H1 (cell line): ENCODE measurements around the gene GRIP1. TPM values are rescaled to one million over a fixed set of nuclear protein-coding genes. Genes with fewer than 3 reads are reported as not detected.

ENCODE experiments used
- BCL11A ChIP-seq, 2 experiments: IDR thresholded peaks; one replicate each; pipeline ENCODE4 v1.6.1; 2011; ENCODE audit warnings: low read depth in 2 of 2, low read length in 2 of 2, mild to moderate bottlenecking in 2 of 2
- polyA plus RNA-seq, 7 experiments: library from polyadenylated mRNA; depleted of rRNA in 3 of 7; stranded (reverse) in 5 of 7; unstranded in 2 of 7; fragments of >200 nt in 5 of 7; fragments of 200-250 nt in 2 of 7; gene quantifications; 1 replicate in 5 of 7; 2 replicates in 1 of 7; 4 replicates in 1 of 7; pipeline versions ENCODE4 v1.2.1 to v1.2.3, GENCODE V29; 2011 to 2013; ENCODE audit warnings: missing spikeins in 2 of 7, mixed read lengths in 2 of 7
- total RNA-seq: library from RNA; stranded (reverse); fragmentation: NEBNext Ultra II Directional; extraction: Animal tissue kit (Norgen Biotek cat#: 25700); gene quantifications from 2 replicates; pipeline ENCODE4 v1.2.1, GENCODE V29; 2021
- TF ChIP-seq, protein P1 (sequence below), 3 experiments: IDR thresholded peaks; 1 replicate in 2 of 3; 2 replicates in 1 of 3; pipeline versions ENCODE4 v1.5.1 to v1.6.1; 2011; ENCODE audit warnings: low read length in 3 of 3, mild to moderate bottlenecking in 3 of 3, inconsistent platforms in 2 of 3, low read depth in 1 of 3, moderate library complexity in 1 of 3; ENCODE audit not compliant: insufficient read depth in 1 of 3; ENCODE audit errors: control extremely low read depth in 1 of 3

The GRIP1 gene
- total and polyA plus RNA-seq, 2 of the 8 experiments (the other 6 are each of a cell fraction or from before 2014, with no cell fraction given), result 4.5 to 27.3 TPM

DNA sequence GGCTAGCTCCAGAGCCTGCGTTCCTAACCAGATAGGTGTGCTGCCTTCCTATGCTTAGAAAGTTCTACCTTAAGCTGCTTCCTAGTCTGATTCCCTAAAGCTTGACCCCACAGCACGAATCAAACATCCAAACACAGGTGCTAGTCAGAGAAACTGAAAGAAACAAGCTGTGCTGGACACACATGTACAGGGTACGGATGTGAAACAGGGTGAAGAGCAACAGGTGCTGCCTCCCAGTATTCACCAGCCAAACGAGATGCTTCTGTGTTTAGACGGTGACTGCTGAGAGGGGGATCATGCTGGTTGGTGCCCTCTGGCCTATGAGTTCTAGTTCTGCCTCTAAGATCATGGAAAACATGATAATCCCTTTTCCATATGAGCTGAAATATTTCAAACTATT, 105.3 kb downstream of the GRIP1 start (continued):
- TF ChIP-seq, protein P1, sequence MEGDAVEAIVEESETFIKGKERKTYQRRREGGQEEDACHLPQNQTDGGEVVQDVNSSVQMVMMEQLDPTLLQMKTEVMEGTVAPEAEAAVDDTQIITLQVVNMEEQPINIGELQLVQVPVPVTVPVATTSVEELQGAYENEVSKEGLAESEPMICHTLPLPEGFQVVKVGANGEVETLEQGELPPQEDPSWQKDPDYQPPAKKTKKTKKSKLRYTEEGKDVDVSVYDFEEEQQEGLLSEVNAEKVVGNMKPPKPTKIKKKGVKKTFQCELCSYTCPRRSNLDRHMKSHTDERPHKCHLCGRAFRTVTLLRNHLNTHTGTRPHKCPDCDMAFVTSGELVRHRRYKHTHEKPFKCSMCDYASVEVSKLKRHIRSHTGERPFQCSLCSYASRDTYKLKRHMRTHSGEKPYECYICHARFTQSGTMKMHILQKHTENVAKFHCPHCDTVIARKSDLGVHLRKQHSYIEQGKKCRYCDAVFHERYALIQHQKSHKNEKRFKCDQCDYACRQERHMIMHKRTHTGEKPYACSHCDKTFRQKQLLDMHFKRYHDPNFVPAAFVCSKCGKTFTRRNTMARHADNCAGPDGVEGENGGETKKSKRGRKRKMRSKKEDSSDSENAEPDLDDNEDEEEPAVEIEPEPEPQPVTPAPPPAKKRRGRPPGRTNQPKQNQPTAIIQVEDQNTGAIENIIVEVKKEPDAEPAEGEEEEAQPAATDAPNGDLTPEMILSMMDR (IDR thresholded peaks at IDR 0.05; ENCODE audit: control extremely low read depth in 1 of 3, insufficient read depth in 1 of 3, low read depth in 1 of 3, low read length in 3 of 3), result no peak
- no peak for TF ChIP-seq BCL11A (IDR thresholded peaks at IDR 0.05; ENCODE audit: low read depth in 2 of 2, low read length in 2 of 2)
